ENCODE data around the gene ZNF232. TPM values are rescaled to one million over a fixed set of nuclear protein-coding genes. Genes with fewer than 3 reads are reported as not detected.
"Not testable (repeated sequence)": the region's sequence is repeated elsewhere in the genome, so short reads cannot be mapped to it uniquely, and the experiment has no call there.

Gene ZNF232
- total RNA-seq, 1 donor from 2014 or later = 7.9 TPM

DNA sequence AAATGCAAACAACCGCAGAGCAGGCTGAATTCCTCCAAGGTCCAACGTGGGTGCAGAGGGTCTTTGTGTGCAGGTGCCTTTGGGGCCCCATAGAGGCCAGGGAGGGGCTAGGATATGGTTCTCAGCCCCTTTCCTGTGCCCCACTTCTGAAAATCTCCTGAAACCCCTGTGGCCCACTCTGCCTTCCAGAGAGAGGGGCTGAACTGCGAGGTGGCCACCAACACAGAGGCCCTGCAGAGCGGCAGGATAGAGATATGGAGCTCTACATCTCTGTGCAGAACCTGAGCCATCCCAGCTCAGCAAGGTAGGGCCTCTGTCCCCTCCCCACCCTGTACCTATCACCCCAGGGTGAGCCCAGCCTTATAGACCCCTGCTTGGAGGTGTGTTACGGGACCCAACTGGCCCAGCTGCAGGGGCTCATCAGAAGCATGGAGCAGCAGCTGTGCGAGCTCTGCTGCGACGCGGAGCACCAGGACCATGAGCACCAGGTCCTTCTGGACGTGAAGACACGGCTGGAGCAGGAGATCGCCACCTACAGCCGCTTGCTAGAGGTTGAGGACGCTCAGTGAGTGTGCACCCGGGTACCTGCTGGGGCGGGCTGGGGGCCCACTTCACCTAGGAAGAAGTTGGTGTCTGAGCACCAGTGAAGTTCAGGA lies 9.6 kb upstream of the ZNF232 start:
- no peak overlapping the region for H3K27ac Mint-ChIP-seq (ENCODE audit: unreplicated experiment)
- H3K9me3 Mint-ChIP-seq (ENCODE audit: unreplicated experiment) = no peaks in the 10 kb centered on the region
- TF ChIP-seq, protein P1, sequence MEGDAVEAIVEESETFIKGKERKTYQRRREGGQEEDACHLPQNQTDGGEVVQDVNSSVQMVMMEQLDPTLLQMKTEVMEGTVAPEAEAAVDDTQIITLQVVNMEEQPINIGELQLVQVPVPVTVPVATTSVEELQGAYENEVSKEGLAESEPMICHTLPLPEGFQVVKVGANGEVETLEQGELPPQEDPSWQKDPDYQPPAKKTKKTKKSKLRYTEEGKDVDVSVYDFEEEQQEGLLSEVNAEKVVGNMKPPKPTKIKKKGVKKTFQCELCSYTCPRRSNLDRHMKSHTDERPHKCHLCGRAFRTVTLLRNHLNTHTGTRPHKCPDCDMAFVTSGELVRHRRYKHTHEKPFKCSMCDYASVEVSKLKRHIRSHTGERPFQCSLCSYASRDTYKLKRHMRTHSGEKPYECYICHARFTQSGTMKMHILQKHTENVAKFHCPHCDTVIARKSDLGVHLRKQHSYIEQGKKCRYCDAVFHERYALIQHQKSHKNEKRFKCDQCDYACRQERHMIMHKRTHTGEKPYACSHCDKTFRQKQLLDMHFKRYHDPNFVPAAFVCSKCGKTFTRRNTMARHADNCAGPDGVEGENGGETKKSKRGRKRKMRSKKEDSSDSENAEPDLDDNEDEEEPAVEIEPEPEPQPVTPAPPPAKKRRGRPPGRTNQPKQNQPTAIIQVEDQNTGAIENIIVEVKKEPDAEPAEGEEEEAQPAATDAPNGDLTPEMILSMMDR (IDR thresholded peaks at IDR 0.05) = no peak
- H3K36me3 Mint-ChIP-seq (ENCODE audit: unreplicated experiment) = no peaks in the 10 kb centered on the region
- H3K4me1 Mint-ChIP-seq (ENCODE audit: unreplicated experiment) = peaks cover 2% of the 10 kb centered on the region
- peak overlapping the region; percentile 16 for H3K4me3 Mint-ChIP-seq (ENCODE audit: unreplicated experiment)
- peaks cover 9% of the 10 kb centered on the region for H3K27me3 Mint-ChIP-seq (ENCODE audit: unreplicated experiment)
- peak; percentile 65 for DNase-seq (ENCODE audit: extremely low spot score, unreplicated experiment)

DNA sequence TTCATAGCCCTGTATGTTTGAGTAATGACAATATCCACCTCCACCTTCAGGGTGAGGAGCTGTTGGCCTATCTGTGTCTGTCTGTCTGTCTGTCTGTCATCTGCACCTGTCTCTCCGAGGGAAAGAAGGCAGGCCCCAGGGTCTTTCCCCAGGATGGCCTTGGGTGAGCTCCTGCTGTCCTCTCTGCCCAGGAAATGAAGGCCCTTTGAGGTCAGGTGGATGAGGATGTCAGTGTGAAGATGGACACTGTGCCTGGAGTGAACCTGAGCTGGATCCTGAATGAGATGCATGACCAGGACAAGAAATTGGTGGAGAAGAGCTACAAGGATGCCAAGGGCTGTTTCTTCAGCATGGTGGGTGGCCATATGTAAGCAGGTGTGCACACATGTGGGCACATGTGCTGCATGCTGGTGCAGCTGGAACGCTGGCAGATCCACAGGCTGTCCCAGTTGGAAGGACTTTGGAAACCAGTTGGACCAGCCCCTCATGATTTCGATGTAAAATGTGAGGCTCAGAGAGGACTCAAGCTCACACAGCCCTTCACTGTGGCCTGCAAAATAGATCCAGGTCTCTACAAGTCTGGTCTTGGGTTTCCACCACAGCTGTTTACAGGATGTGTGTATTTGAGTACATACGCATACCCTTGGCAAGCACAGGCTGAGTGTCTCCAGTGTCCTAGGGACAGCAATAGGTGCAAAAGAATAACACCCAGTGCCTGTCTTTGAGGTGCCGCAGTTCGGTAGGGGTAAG lies 8.9 kb upstream of the ZNF232 start:
- not testable (repeated sequence) for H3K4me1 Mint-ChIP-seq (ENCODE audit: unreplicated experiment); H3K27ac Mint-ChIP-seq (ENCODE audit: unreplicated experiment); H3K27me3 Mint-ChIP-seq (ENCODE audit: unreplicated experiment); H3K36me3 Mint-ChIP-seq (ENCODE audit: unreplicated experiment); H3K9me3 Mint-ChIP-seq (ENCODE audit: unreplicated experiment); H3K4me3 Mint-ChIP-seq (ENCODE audit: unreplicated experiment)
- peak; percentile 67 for DNase-seq (ENCODE audit: extremely low spot score, unreplicated experiment)

DNA sequence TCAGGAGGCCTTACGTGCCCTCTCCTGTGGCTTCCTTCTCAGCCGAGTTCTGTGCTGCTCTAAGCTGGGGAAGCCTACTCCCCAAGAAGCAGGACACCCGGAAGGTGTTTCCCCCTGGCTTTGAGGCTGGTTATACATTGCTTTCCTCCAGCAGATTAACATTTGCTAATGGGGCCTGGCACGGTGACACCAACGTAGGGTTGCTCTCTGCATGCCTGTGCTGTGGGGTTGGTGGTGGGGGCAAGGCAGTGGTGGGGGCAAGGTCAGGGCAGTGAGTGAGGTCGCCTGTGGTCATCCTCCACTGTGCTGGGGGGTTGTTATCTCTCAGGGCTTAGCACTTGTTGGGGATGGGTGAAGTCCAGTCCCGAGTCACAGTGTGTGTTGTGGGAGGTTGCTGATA lies 8.4 kb upstream of the ZNF232 start:
- Mint-ChIP-seq H3K4me3 (ENCODE audit: unreplicated experiment) (no peak overlapping the region), H3K4me1 (ENCODE audit: unreplicated experiment) (peaks cover 2% of the 10 kb centered on the region), H3K9me3 (ENCODE audit: unreplicated experiment) (no peaks in the 10 kb centered on the region), H3K27ac (ENCODE audit: unreplicated experiment) (no peak overlapping the region), H3K36me3 (ENCODE audit: unreplicated experiment) (no peaks in the 10 kb centered on the region), H3K27me3 (ENCODE audit: unreplicated experiment) (peaks cover 5% of the 10 kb centered on the region)
- TF ChIP-seq, protein P1 (IDR thresholded peaks at IDR 0.05) = no peak
- DNase-seq (ENCODE audit: extremely low spot score, unreplicated experiment) = no peak

DNA sequence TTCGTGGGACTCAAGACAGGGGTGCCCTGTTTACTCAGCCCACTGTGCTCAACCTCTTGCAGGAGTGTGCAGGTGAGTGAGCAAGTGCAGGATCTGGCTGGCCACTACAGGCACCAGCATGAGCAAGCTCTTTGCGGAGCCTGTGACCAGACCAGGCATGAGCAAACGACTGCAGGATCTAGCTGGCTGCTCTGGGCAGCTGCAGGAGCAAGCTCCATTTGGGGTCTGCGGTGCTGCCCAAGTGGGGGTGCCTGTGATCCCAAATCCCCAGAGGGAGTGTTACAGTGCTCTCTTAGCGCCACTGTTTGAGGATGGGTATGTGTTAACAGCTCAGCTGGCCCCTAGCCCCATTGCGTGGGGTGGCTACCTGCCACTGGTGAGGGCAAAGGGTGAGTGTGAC lies 6.5 kb upstream of the ZNF232 start:
- H3K4me3 Mint-ChIP-seq (ENCODE audit: unreplicated experiment) = no peak overlapping the region
- H3K4me1 Mint-ChIP-seq (ENCODE audit: unreplicated experiment) = peaks cover 2% of the 10 kb centered on the region
- H3K27me3 Mint-ChIP-seq (ENCODE audit: unreplicated experiment) = peaks cover 2% of the 10 kb centered on the region
- H3K9me3 Mint-ChIP-seq (ENCODE audit: unreplicated experiment) = no peaks in the 10 kb centered on the region
- H3K36me3 Mint-ChIP-seq (ENCODE audit: unreplicated experiment) = peaks cover 5% of the 10 kb centered on the region
- DNase-seq (ENCODE audit: extremely low spot score, unreplicated experiment) = no peak
- TF ChIP-seq, protein P1 (IDR thresholded peaks at IDR 0.05) = no peak
- no peak overlapping the region for H3K27ac Mint-ChIP-seq (ENCODE audit: unreplicated experiment)

DNA sequence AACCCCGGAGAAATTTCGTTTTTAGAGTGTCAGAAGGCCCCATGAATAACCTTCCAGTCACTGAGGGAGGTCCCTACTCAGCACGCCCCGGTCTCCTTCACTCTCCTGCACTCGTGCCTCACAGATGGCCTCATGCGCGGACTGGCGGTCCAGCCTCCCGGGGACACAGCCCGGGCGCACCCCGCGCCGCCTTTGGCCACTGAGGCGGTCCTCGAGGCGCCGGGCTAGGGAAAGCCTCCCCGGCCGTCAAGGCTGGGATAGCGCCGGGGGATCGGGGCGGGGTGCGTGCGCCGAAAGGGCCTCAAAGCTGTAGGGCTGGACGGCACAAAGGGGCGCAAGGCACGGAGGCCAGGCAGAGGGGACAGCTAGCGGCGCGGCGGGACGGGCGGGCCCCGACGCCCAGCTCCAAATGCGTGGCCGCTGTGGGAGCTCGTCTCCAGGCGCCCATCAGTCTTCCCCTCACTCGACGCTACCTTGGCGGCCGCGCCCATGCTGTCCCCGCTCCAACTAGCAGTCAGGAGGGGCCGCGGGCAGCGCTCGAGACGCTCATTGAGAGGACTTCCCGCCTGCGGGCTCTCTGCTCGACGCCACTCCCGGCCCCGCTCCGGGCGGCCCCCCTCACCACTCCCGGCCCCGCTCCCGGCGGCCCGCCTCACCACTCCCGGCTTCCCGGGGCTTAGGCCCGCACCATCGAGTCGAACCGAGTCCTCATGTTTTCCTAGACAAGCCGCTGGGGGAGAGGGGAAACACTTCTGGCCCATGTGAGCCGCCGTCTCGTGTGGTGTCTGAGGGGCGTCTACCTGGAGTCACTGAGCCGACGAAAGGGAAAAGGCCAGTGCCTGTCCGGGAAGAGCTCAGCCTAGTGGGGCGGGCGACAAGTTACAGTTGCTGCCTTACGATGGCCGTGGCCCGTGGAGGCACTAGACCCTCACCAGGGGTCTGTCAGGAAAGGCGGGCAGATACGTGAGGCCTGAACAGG lies 4.3 kb upstream of the ZNF232 start, which contains the start of gene USP6:
TSS of gene USP6 (plus strand) at position 360 of the 979 bp plus-strand sequence. CDS start 14,336 bp downstream, outside the sequence.
- DNase-seq (ENCODE audit: extremely low spot score, unreplicated experiment) = no peak
- Mint-ChIP-seq H3K36me3 (ENCODE audit: unreplicated experiment) (peaks cover 5% of the 10 kb centered on the region), H3K9me3 (ENCODE audit: unreplicated experiment) (no peaks in the 10 kb centered on the region), H3K27me3 (ENCODE audit: unreplicated experiment) (peaks cover 2% of the 10 kb centered on the region), H3K4me1 (ENCODE audit: unreplicated experiment) (peaks cover 11% of the 10 kb centered on the region), H3K4me3 (ENCODE audit: unreplicated experiment) (no peak within 1 kb of the TSS), H3K27ac (ENCODE audit: unreplicated experiment) (no peak within 1 kb of the TSS)
- TF ChIP-seq, protein P1 (IDR thresholded peaks at IDR 0.05) = no peak
